ENCODE data around the gene SEPTIN8. TPM values are rescaled to one million over a fixed set of nuclear protein-coding genes. Genes with fewer than 3 reads are reported as not detected.

The SEPTIN8 gene
- polyA plus RNA-seq, 1 of the 3 experiments (the other 2 are of a cell fraction), result 54.9 TPM

- TF ChIP-seq ELF1 (IDR thresholded peaks at IDR 0.05) (no peak), GABPA (IDR thresholded peaks at IDR 0.05; ENCODE audit: low read depth) (no peak), YY1 (IDR thresholded peaks at IDR 0.05; ENCODE audit: low read depth) (no peak), FOXM1 (IDR thresholded peaks at IDR 0.05; ENCODE audit: low read depth) (no peak), SIN3A (IDR thresholded peaks at IDR 0.05; ENCODE audit: borderline replicate concordance, low read depth, low read length) (no peak), MXI1 (IDR thresholded peaks at IDR 0.05; ENCODE audit: low read depth, low read length) (no peak)
Observed at GRCh38 chr5:132816083-132816482, 39.0 kb upstream of the SEPTIN8 start (continued).

- H3K9me2 ChIP-seq, result no peaks in the 10 kb centered on the region
- POLR2A ChIA-PET, result interaction anchor here (0.6 kb wide), 1 partner anchor 60 kb away, joined by 3 read pairs; no protein-coding TSS in a partner anchor
Observed at GRCh38 chr5:132815454-132815853, 38.4 kb upstream of the SEPTIN8 start.

GRCh38 chr5:132814503-132815294, 37.7 kb upstream of the SEPTIN8 start:
- H4K20me1 ChIP-seq (ENCODE audit: insufficient read depth), result no peaks in the 10 kb centered on the region
- no peak for DNase-seq
- CTCF ChIA-PET, result interaction anchor here (0.8 to 3.0 kb wide), 9 partner anchors 10 to 428 kb away, joined by 3 to 28 read pairs (median 5); partner anchors contain the start of genes CCNI2 and SHROOM1
- H3K27me3 ChIP-seq (ENCODE audit: insufficient read depth), result no peaks in the 10 kb centered on the region
- H3K9me2 ChIP-seq, result no peaks in the 10 kb centered on the region
- H2AFZ ChIP-seq (ENCODE audit: low read depth), result no peak overlapping the region
- no peak overlapping the region for H3K9ac ChIP-seq
- no peak overlapping the region for H3K27ac ChIP-seq (ENCODE audit: low read depth in 2 of 2, low read length in 1 of 2)
- TF ChIP-seq POLR2AphosphoS5 (IDR thresholded peaks at IDR 0.05; ENCODE audit: low read depth, low read length) (no peak), USF1 (IDR thresholded peaks at IDR 0.05; ENCODE audit: borderline replicate concordance, low read depth) (no peak), RFX5 (IDR thresholded peaks at IDR 0.05; ENCODE audit: low read length) (no peak), RXRA (IDR thresholded peaks at IDR 0.05; ENCODE audit: borderline replicate concordance, low read depth) (no peak), GABPA (IDR thresholded peaks at IDR 0.05; ENCODE audit: low read depth) (no peak), MXI1 (IDR thresholded peaks at IDR 0.05; ENCODE audit: low read depth, low read length) (no peak), TEAD4 (IDR thresholded peaks at IDR 0.05; ENCODE audit: borderline replicate concordance, insufficient read depth) (no peak), EP300 (IDR thresholded peaks at IDR 0.05; ENCODE audit: borderline replicate concordance in 1 of 2, low read depth in 1 of 2, low read length in 1 of 2) (no peak), FOSL2 (IDR thresholded peaks at IDR 0.05; ENCODE audit: borderline replicate concordance, low read depth) (no peak), JUND (IDR thresholded peaks at IDR 0.05) (no peak), USF2 (IDR thresholded peaks at IDR 0.05; ENCODE audit: borderline replicate concordance, low read depth, low read length) (no peak), TCF12 (IDR thresholded peaks at IDR 0.05) (no peak), NRF1 (IDR thresholded peaks at IDR 0.05; ENCODE audit: low read depth, low read length) (no peak)
- H3F3A ChIP-seq (replicated peaks; ENCODE audit: insufficient read depth), result peaks cover 20% of the 10 kb centered on the region
- H3K79me2 ChIP-seq (ENCODE audit: insufficient read depth), result no peaks in the 10 kb centered on the region
- no peak overlapping the region for H3K4me2 ChIP-seq
- 96% methylated on average over 24 of the region's 81 CpGs for WGBS (ENCODE audit: low lambda C conversion rate)
- POLR2A ChIA-PET, result interaction anchor here (0.6 kb wide), 1 partner anchor 59 kb away, joined by 3 read pairs; no protein-coding TSS in a partner anchor
- no peaks in the 10 kb centered on the region for H3K9me3 ChIP-seq
- no peaks in the 10 kb centered on the region; a peak in 2 of 4 replicates for H3K4me1 ChIP-seq (ENCODE audit: control insufficient read depth in 1 of 2, insufficient read depth in 2 of 2, low read depth in 1 of 2, low read length in 1 of 2)
- H3K4me3 ChIP-seq (ENCODE audit: low read depth in 2 of 2, low read length in 1 of 2), result no peak overlapping the region
- H3K36me3 ChIP-seq (replicated peaks in 1 of 2; ENCODE audit: control insufficient read depth in 1 of 2, insufficient read depth in 2 of 2, low read length in 1 of 2), result no peaks in the 10 kb centered on the region

More at GRCh38 chr5:132815454-132815853, 38.4 kb upstream of the SEPTIN8 start:
- Histone ChIP-seq H3K4me2 (no peak overlapping the region), H3K4me3 (ENCODE audit: low read depth in 2 of 2, low read length in 1 of 2) (no peak overlapping the region), H3K36me3 (replicated peaks in 1 of 2; ENCODE audit: control insufficient read depth in 1 of 2, insufficient read depth in 2 of 2, low read length in 1 of 2) (no peaks in the 10 kb centered on the region), H4K20me1 (ENCODE audit: insufficient read depth) (no peaks in the 10 kb centered on the region), H3F3A (replicated peaks; ENCODE audit: insufficient read depth) (peaks cover 20% of the 10 kb centered on the region), H3K9me3 (no peaks in the 10 kb centered on the region), H3K27me3 (ENCODE audit: insufficient read depth) (no peaks in the 10 kb centered on the region), H3K79me2 (ENCODE audit: insufficient read depth) (no peaks in the 10 kb centered on the region), H3K27ac (ENCODE audit: low read depth in 2 of 2, low read length in 1 of 2) (no peak overlapping the region), H3K4me1 (ENCODE audit: control insufficient read depth in 1 of 2, insufficient read depth in 2 of 2, low read depth in 1 of 2, low read length in 1 of 2) (peaks cover 0 to 2% of the 10 kb centered on the region in 2 experiments; a peak in 2 of 4 replicates), H3K9ac (no peak overlapping the region), H2AFZ (ENCODE audit: low read depth) (no peak overlapping the region)
- no peak for DNase-seq
- WGBS (ENCODE audit: low lambda C conversion rate), result 64% methylated on average over 1 of the region's 1 CpG
- TF ChIP-seq NFIC (IDR thresholded peaks at IDR 0.05; ENCODE audit: borderline replicate concordance) (no peak), TEAD4 (IDR thresholded peaks at IDR 0.05; ENCODE audit: borderline replicate concordance, insufficient read depth) (no peak), ZBTB33 (IDR thresholded peaks at IDR 0.05; ENCODE audit: borderline replicate concordance, low read depth) (no peak)
- CTCF ChIA-PET, result interaction anchor here (0.8 to 3.0 kb wide), 5 partner anchors 9 to 288 kb away, joined by 3 to 28 read pairs (median 6); partner anchors contain the start of genes CCNI2 and SHROOM1
